AG04450 (cell line): ENCODE results near the gene EMILIN2. TPM values are rescaled to one million over a fixed set of nuclear protein-coding genes. Genes with fewer than 3 reads are reported as not detected.

Experiments used
- CTCF ChIA-PET: fragments of 300-600, 350-600 bp; formaldehyde crosslinking; extraction: SDS; loops from one replicate; lab custom pipeline; 2022; ENCODE audit warnings: antibody characterized with exemption, inconsistent platforms; lab: Charles Lee
- POLR2A ChIA-PET: fragments of 350-600 bp; formaldehyde crosslinking; extraction: SDS; loops from one replicate; lab custom pipeline; 2021; ENCODE audit warnings: antibody characterized with exemption, inconsistent platforms; lab: Yijun Ruan, JAX
- DNase-seq: peaks from one replicate; pipeline ENCODE4 v3.0.0-alpha.2; 2011; ENCODE audit warnings: low read depth, low spot score
- H3K27ac ChIP-seq: one replicate; pipeline ENCODE4 v1.5.1; 2012; ENCODE audit warnings: low read depth, low read length, control low read depth
- H3K27me3 ChIP-seq: one replicate; pipeline ENCODE4 v1.6.0; 2012; ENCODE audit warnings: low read length; ENCODE audit not compliant: control insufficient read depth, insufficient read depth
- H3K4me3 ChIP-seq: 2 replicates; pipeline ENCODE4 v1.5.1; 2011; ENCODE audit warnings: mild to moderate bottlenecking, low read depth, low read length, control low read depth
- H3K9me3 ChIP-seq: 2 replicates; pipeline ENCODE4 v1.5.1; 2012; ENCODE audit warnings: low read length; ENCODE audit not compliant: control insufficient read depth, insufficient read depth
- polyA plus RNA-seq: library from polyadenylated mRNA; depleted of rRNA; stranded (reverse); fragments of >200 nt; gene quantifications from 2 replicates; pipeline ENCODE4 v1.2.3, GENCODE V29; 2011
- TF ChIP-seq, protein P1 (sequence below): IDR thresholded peaks from 2 replicates; pipeline ENCODE4 v1.5.1; 2011; ENCODE audit warnings: low read depth, low read length, control low read depth, inconsistent platforms

The EMILIN2 gene
- polyA plus RNA-seq, 1 experiment = 1.2 TPM

DNA sequence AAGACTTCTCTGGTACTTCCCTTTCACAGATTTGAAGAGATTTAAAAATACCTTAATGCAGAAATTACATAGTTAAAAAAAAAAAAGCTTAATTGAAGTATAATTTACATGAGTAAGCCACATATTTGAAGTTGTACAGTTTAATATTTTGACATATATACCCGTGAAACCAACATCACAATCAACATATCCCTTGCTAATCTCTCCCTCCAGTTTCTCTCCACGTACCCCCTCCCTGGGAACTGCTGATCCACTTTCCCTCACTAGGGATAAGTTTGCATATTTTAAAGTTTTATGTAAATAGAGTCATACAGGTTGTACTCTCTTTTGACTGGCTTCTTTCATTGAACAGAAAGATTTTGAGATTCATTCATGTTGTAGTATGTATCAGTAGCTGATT lies 22.4 kb downstream of the EMILIN2 start:
- ChIA-PET CTCF (no interaction called here), POLR2A (no interaction called here)
- Histone ChIP-seq H3K4me3 (no peak overlapping the region), H3K27ac (no peak overlapping the region), H3K27me3 (peaks cover 2% of the 10 kb centered on the region), H3K9me3 (no peaks in the 10 kb centered on the region; the same call in 1 of the 2 replicates)
- DNase-seq = no peak
- TF ChIP-seq, protein P1, sequence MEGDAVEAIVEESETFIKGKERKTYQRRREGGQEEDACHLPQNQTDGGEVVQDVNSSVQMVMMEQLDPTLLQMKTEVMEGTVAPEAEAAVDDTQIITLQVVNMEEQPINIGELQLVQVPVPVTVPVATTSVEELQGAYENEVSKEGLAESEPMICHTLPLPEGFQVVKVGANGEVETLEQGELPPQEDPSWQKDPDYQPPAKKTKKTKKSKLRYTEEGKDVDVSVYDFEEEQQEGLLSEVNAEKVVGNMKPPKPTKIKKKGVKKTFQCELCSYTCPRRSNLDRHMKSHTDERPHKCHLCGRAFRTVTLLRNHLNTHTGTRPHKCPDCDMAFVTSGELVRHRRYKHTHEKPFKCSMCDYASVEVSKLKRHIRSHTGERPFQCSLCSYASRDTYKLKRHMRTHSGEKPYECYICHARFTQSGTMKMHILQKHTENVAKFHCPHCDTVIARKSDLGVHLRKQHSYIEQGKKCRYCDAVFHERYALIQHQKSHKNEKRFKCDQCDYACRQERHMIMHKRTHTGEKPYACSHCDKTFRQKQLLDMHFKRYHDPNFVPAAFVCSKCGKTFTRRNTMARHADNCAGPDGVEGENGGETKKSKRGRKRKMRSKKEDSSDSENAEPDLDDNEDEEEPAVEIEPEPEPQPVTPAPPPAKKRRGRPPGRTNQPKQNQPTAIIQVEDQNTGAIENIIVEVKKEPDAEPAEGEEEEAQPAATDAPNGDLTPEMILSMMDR = no peak

DNA sequence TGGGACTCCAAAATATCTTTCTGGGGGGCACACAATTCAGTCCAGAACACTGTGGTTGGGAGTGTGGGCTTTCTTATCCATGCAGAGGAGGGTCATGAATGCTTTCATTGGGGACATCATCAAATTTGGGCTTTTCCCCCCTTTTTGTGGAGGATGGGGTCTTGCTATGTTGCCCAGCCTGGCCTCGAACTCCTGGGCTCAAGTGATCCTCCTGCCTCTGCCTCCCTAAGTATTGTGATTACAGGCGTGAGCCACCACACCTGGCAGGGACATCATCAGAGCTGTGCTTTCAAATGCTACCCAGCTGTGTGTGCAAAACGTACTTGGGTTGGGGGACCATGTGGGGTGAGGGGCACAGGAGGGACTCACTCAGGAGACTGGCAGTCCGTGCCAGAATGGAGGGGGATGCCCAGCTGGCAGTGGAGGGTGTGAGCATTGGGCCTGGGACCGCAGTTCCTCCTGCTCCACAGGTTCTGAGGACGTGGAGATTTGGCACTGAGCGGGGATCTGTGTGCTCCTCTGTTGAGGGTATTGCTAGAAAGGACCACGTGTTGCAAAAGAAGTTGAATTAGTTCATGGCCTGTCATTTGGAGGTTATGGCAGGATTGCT lies 24.4 kb downstream of the EMILIN2 start:
- no peaks in the 10 kb centered on the region for H3K27me3 ChIP-seq
- no peak for DNase-seq
- no peaks in the 10 kb centered on the region; the same call in 1 of the 2 replicates for H3K9me3 ChIP-seq
- ChIA-PET POLR2A (no interaction called here), CTCF (no interaction called here)
- no peak overlapping the region for H3K27ac ChIP-seq
- no peak overlapping the region for H3K4me3 ChIP-seq
- TF ChIP-seq, protein P1 = no peak

DNA sequence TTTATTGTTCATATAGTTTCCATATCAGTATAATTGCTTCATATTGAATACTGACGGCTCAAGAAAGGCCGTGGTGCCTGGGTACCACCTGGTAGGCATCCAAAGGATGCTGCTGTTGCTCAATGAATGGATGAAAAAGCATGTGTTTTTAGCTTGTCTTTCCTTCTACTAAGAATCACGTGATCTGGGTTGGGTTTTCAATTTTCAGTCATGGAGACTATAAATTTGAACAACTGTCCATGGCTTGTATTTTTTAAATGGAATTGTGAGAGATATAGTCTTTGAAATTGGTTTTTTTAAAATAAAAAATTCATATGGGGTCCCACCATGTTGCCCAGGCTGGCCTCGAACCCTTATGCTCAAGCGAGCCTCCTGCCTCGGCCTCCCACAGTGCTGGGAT lies 25.3 kb downstream of the EMILIN2 start:
- TF ChIP-seq, protein P1 = no peak
- H3K27me3 ChIP-seq = no peaks in the 10 kb centered on the region
- POLR2A ChIA-PET = no interaction called here
- CTCF ChIA-PET = interaction anchor here (0.6 kb wide), 1 partner anchor 179 kb away, joined by 3 read pairs; no protein-coding TSS in a partner anchor
- no peaks in the 10 kb centered on the region; the same call in 1 of the 2 replicates for H3K9me3 ChIP-seq
- H3K27ac ChIP-seq = no peak overlapping the region
- no peak for DNase-seq
- no peak overlapping the region for H3K4me3 ChIP-seq

DNA sequence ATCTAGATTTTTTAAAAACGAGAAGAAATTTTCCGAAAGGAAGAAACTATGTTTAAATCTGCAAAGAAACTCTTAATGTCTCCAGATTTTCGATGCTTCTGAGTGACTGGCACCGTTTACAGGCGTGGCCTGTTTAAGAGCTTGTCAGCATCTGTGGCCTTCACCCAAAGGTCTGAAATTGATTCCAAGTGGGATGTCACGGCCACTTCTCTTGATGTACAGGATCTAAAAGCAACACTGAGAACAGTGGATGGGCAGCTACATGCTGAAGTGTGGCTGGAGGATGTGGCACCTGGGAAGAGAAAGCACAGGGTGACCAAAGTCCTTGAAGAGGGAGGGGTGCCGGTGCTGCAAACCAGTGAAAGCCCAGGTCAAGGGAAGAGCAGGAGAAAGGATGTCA lies 28.0 kb downstream of the EMILIN2 start:
- no peaks in the 10 kb centered on the region for H3K27me3 ChIP-seq
- peak overlapping the region; percentile 65 for H3K27ac ChIP-seq
- POLR2A ChIA-PET = no interaction called here
- CTCF ChIA-PET = no interaction called here
- H3K4me3 ChIP-seq = no peak overlapping the region
- DNase-seq = no peak
- TF ChIP-seq, protein P1 = no peak
- no peaks in the 10 kb centered on the region; the same call in 1 of the 2 replicates for H3K9me3 ChIP-seq

DNA sequence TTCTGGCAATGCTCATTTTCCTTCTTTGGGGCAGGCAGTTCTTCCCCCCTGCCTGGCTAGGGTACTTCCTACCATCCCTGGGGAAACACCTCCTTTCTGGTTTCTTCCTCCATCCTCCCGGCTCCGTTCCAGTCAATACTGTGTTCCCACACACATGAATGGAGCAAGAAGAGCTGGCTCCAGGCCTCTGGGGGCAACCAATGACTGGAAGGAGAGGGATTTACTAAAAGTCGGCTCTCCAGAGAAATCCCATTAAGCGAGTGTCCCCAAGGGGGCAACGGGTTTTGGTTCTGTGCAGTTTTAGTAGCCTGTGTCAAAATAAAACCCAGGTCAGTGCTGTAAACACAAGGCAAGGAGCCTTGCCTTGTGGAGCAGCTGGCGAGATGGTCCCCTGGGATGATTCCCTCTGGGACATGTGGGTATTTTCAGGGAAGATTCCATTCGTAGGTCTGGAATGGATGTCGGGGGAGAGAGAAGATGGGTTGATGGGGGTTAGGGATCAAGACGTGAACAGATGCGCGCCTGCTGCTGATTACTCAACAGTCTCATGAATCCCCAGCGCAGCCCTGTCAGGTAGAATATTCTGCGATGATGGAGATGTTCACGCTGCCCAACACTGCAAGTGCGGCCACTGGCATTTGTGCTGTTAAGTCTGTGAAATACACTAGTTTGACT lies 32.0 kb downstream of the EMILIN2 start:
- TF ChIP-seq, protein P1 = no peak
- Histone ChIP-seq H3K9me3 (no peaks in the 10 kb centered on the region), H3K4me3 (no peak overlapping the region), H3K27me3 (no peaks in the 10 kb centered on the region), H3K27ac (no peak overlapping the region)
- CTCF ChIA-PET = no interaction called here
- POLR2A ChIA-PET = no interaction called here
- no peak for DNase-seq
